PFSK-1 (cell line): ENCODE results near the gene GDI1.

Experiments used
- FOXP2 ChIP-seq: optimal IDR thresholded peaks from 2 replicates; pipeline ENCODE3; 2011; ENCODE audit warnings: borderline replicate concordance, control low read depth, inconsistent platforms; ENCODE audit not compliant: insufficient read depth; ENCODE audit errors: extremely low read length, extremely low read depth
- POLR2AphosphoS5 ChIP-seq: IDR thresholded peaks from 2 replicates; pipeline ENCODE4 v1.6.1; 2012; ENCODE audit warnings: low read depth, mild to moderate bottlenecking, control low read depth, low read length, moderate library complexity
- REST ChIP-seq, 2 experiments: IDR thresholded peaks; 2 replicates each; pipeline versions ENCODE4 v1.6.1 to v1.8.0; 2011 to 2012; ENCODE audit warnings: low read depth in 2 of 2, low read length in 2 of 2, control low read depth in 1 of 2, inconsistent platforms in 1 of 2, mild to moderate bottlenecking in 1 of 2, moderate library complexity in 1 of 2; ENCODE audit not compliant: insufficient read depth in 1 of 2
- SIN3A ChIP-seq: IDR thresholded peaks from 2 replicates; pipeline ENCODE4 v1.6.1; 2012; ENCODE audit warnings: mild to moderate bottlenecking, low read length, moderate library complexity, borderline replicate concordance; ENCODE audit not compliant: insufficient read depth
- TAF1 ChIP-seq: IDR thresholded peaks from 2 replicates; pipeline ENCODE4 v1.6.1; 2012; ENCODE audit warnings: low read length, control low read depth, borderline replicate concordance; ENCODE audit not compliant: insufficient read depth

Gene GDI1

GRCh38 chrX:154462396-154462795 is 25.4 kb downstream of the GDI1 start:
- TF ChIP-seq REST (IDR thresholded peaks at IDR 0.05; ENCODE audit: insufficient read depth in 1 of 2, low read depth in 2 of 2, low read length in 2 of 2) (no peak), FOXP2 (no peak), POLR2AphosphoS5 (no peak), SIN3A (no peak)

- no peak for TF ChIP-seq TAF1
- no peak for TF ChIP-seq FOXP2
- no peak for TF ChIP-seq SIN3A
- TF ChIP-seq REST (IDR thresholded peaks at IDR 0.05; ENCODE audit: insufficient read depth in 1 of 2, low read depth in 2 of 2, low read length in 2 of 2) = no peak
- TF ChIP-seq POLR2AphosphoS5 = no peak
These were observed 26.8 kb downstream of the GDI1 start for GRCh38 chrX:154463611-154464220.

GRCh38 chrX:154464806-154465365 is 27.9 kb downstream of the GDI1 start:
- TF ChIP-seq REST (IDR thresholded peaks at IDR 0.05; ENCODE audit: insufficient read depth in 1 of 2, low read depth in 2 of 2, low read length in 2 of 2) (no peak), SIN3A (no peak)

GRCh38 chrX:154465601-154466000 is 28.6 kb downstream of the GDI1 start:
- TF ChIP-seq POLR2AphosphoS5 (no peak), TAF1 (no peak), REST (IDR thresholded peaks at IDR 0.05; ENCODE audit: insufficient read depth in 1 of 2, low read depth in 2 of 2, low read length in 2 of 2) (no peak), FOXP2 (no peak)

DNA sequence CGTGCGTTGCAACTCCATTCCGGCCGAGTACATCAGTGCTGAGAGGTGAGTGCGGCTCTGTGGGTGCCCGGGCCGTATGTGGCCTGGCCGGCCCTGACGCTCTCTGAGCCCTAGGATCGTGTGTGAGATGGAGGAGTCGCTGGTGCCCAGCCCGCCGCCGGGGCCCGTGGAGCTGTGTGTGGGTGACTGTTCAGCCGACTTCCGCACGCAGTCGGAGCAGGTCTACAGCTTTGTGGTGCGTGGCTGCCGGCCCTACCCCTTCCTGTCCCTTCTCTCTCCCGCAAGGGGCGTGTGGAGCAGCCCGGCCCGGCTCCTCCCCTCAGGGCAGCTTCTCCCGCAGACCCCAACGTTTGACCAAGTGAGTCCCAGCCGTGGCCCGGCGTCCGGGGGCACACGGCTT is 29.1 kb downstream of the GDI1 start:
- no peak for TF ChIP-seq POLR2AphosphoS5
- no peak for TF ChIP-seq TAF1
- no peak for TF ChIP-seq FOXP2
- no peak for TF ChIP-seq SIN3A
